HepG2 (cell line): ENCODE results near the gene OAF. TPM values are rescaled to one million over a fixed set of nuclear protein-coding genes. Genes with fewer than 3 reads are reported as not detected.

Source experiments
- ASH2L ChIP-seq: fragments of 300-600, 200-600 bp; sonication (generic); IDR thresholded peaks from 2 replicates; pipeline ENCODE4 v1.7.0; 2017; ENCODE audit warnings: low read depth, mild to moderate bottlenecking, moderate library complexity, mixed read lengths, low read length; ENCODE audit not compliant: insufficient read length
- ATF7 ChIP-seq, 2 experiments: fragments of 450-650 bp in 1 of 2; sonication (generic) in 1 of 2; formaldehyde crosslinking in 1 of 2; IDR thresholded peaks; 2 replicates each; pipeline versions ENCODE4 v1.4.0 to v1.6.1; 2016 to 2020; ENCODE audit warnings: antibody characterized with exemption in 1 of 2, mild to moderate bottlenecking in 1 of 2, missing genetic modification reagents in 1 of 2
- CEBPB ChIP-seq: IDR thresholded peaks from 2 replicates; pipeline ENCODE4 v1.6.1; 2011; ENCODE audit warnings: low read depth, low read length, improper control_type of control experiment, borderline replicate concordance
- CTCF ChIP-seq: sonication (generic); formaldehyde crosslinking; IDR thresholded peaks from 2 replicates; pipeline ENCODE4 v1.5.0; 2020; ENCODE audit warnings: mild to moderate bottlenecking, missing genetic modification reagents, moderate library complexity
- FOXC1 ChIP-seq: sonication (generic); formaldehyde crosslinking; IDR thresholded peaks from 2 replicates; pipeline ENCODE4 v1.8.0; 2022; ENCODE audit warnings: mild to moderate bottlenecking, missing genetic modification reagents, borderline replicate concordance
- HNF4A ChIP-seq: sonication (generic); formaldehyde crosslinking; IDR thresholded peaks from 2 replicates; pipeline ENCODE4 v1.4.0; 2020; ENCODE audit warnings: missing genetic modification reagents
- HOXA3 ChIP-seq: sonication (generic); formaldehyde crosslinking; IDR thresholded peaks from 2 replicates; pipeline ENCODE4 v1.5.0; 2020; ENCODE audit warnings: missing genetic modification reagents
- HOXD1 ChIP-seq: sonication (generic); formaldehyde crosslinking; IDR thresholded peaks from 2 replicates; pipeline ENCODE4 v1.5.0; 2020; ENCODE audit warnings: missing genetic modification reagents
- SRY ChIP-seq: sonication (generic); formaldehyde crosslinking; IDR thresholded peaks from 2 replicates; pipeline ENCODE4 v1.8.0; 2022; ENCODE audit warnings: mild to moderate bottlenecking, missing genetic modification reagents
- ZBTB46 ChIP-seq: sonication (generic); formaldehyde crosslinking; IDR thresholded peaks from 2 replicates; pipeline ENCODE4 v1.4.0; 2020; ENCODE audit warnings: mild to moderate bottlenecking, missing genetic modification reagents, borderline replicate concordance
- ZBTB7B ChIP-seq: sonication (generic); formaldehyde crosslinking; IDR thresholded peaks from 2 replicates; pipeline ENCODE4 v1.4.0; 2020; ENCODE audit warnings: missing genetic modification reagents
- ZFAT ChIP-seq: sonication (generic); formaldehyde crosslinking; conservative IDR thresholded peaks from 2 replicates; pipeline ENCODE4 v1.8.1; 2023; ENCODE audit warnings: missing genetic modification reagents, inconsistent platforms
- ZNF136 ChIP-seq: sonication (generic); formaldehyde crosslinking; IDR thresholded peaks from 2 replicates; pipeline ENCODE4 v1.8.1; 2022; ENCODE audit warnings: low read depth, mild to moderate bottlenecking, moderate library complexity, missing genetic modification reagents
- ZNF225 ChIP-seq: sonication (generic); formaldehyde crosslinking; IDR thresholded peaks from 2 replicates; pipeline ENCODE4 v1.4.0; 2020; ENCODE audit warnings: mild to moderate bottlenecking, missing genetic modification reagents
- ZNF251 ChIP-seq: sonication (generic); formaldehyde crosslinking; IDR thresholded peaks from 2 replicates; pipeline ENCODE4 v1.9.0; 2021; ENCODE audit warnings: mild to moderate bottlenecking, missing genetic modification reagents
- ZNF432 ChIP-seq: sonication (generic); formaldehyde crosslinking; IDR thresholded peaks from 2 replicates; pipeline ENCODE4 v1.5.0; 2020; ENCODE audit warnings: missing genetic modification reagents, mild to moderate bottlenecking, borderline replicate concordance
- ZNF468 ChIP-seq: sonication (generic); formaldehyde crosslinking; IDR thresholded peaks from 2 replicates; pipeline ENCODE4 v1.8.0; 2022; ENCODE audit warnings: mild to moderate bottlenecking, moderate library complexity, missing genetic modification reagents
- ZNF503 ChIP-seq: sonication (generic); formaldehyde crosslinking; IDR thresholded peaks from 2 replicates; pipeline ENCODE4 v1.4.0; 2020; ENCODE audit warnings: missing genetic modification reagents
- ZNF512 ChIP-seq: sonication (generic); formaldehyde crosslinking; IDR thresholded peaks from 2 replicates; pipeline ENCODE4 v1.4.0; 2020; ENCODE audit warnings: mild to moderate bottlenecking, missing genetic modification reagents
- ZNF607 ChIP-seq: sonication (generic); formaldehyde crosslinking; IDR thresholded peaks from 2 replicates; pipeline ENCODE4 v1.5.1; 2020; ENCODE audit warnings: missing genetic modification reagents, mild to moderate bottlenecking, borderline replicate concordance
- ZNF788 ChIP-seq: sonication (generic); formaldehyde crosslinking; IDR thresholded peaks from 2 replicates; pipeline ENCODE4 v1.5.0; 2020; ENCODE audit warnings: mild to moderate bottlenecking, missing genetic modification reagents, borderline replicate concordance
- ZSCAN29 ChIP-seq: sonication (generic); formaldehyde crosslinking; conservative IDR thresholded peaks from 2 replicates; pipeline ENCODE4 v1.4.0; 2020; ENCODE audit warnings: mild to moderate bottlenecking, missing genetic modification reagents
- polyA plus RNA-seq, 8 experiments: library from polyadenylated mRNA; depleted of rRNA in 3 of 8; stranded (reverse) in 7 of 8; unstranded in 1 of 8; fragments of >200 nt; fragmentation: Illumina TruSeq in 4 of 8; extraction: Trizol in 4 of 8; gene quantifications; 2 replicates each; pipeline versions ENCODE4 v1.2.1 to v1.2.3, GENCODE V29; 2011 to 2016; ENCODE audit warnings: low read depth in 4 of 8, missing spikeins in 1 of 8, mixed read lengths in 1 of 8; ENCODE audit not compliant: insufficient read depth in 1 of 8
- total RNA-seq, 5 experiments: library from RNA; depleted of rRNA; stranded (reverse); fragments of >200 nt; fragmentation: Illumina TruSeq; extraction: Trizol; gene quantifications; 2 replicates each; pipeline ENCODE4 v1.2.3, GENCODE V29; 2016; ENCODE audit warnings: low read depth in 1 of 5

OAF gene
- total and polyA plus RNA-seq, 2 of the 13 experiments (the other 11 are each of a cell fraction or from before 2014, with no cell fraction given) = 63.7 to 94.6 TPM

- TF ChIP-seq ZBTB46 = no peak
- TF ChIP-seq ZNF136 (CRISPR knock-in tag) = 0 out of 2 replicates have a peak, but pooled peaks have one; percentile 21
- no peak for TF ChIP-seq ZNF432 (CRISPR knock-in tag)
- TF ChIP-seq FOXC1 (CRISPR knock-in tag) = no peak
- no peak for TF ChIP-seq ATF7 (IDR thresholded peaks at IDR 0.05)
- peak; percentile 60; the same call in 1 of the 2 replicates for TF ChIP-seq ATF7 (CRISPR knock-in tag; IDR thresholded peaks at IDR 0.05)
- TF ChIP-seq HOXA3 (CRISPR knock-in tag) = peak; percentile 53; the same call in 1 of the 2 replicates
- TF ChIP-seq ZNF251 (CRISPR knock-in tag) = no peak
- 0 out of 2 replicates have a peak, but pooled peaks have one; percentile 42 for TF ChIP-seq ZNF225 (CRISPR knock-in tag)
- no peak for TF ChIP-seq ZNF468 (CRISPR knock-in tag)
- no peak for TF ChIP-seq ZNF607 (CRISPR knock-in tag)
- peak; percentile 66 for TF ChIP-seq SRY (CRISPR knock-in tag)
- peak; percentile 75; the same call in 1 of the 2 replicates for TF ChIP-seq HOXD1
- TF ChIP-seq ZSCAN29 = peak; percentile 92
- peak; percentile 87 for TF ChIP-seq HNF4A (CRISPR knock-in tag)
- peak; percentile 50 for TF ChIP-seq ZBTB7B (CRISPR knock-in tag)
- TF ChIP-seq ZNF512 (CRISPR knock-in tag) = no peak
- no peak for TF ChIP-seq CEBPB
- 0 out of 2 replicates have a peak, but pooled peaks have one; percentile 44 for TF ChIP-seq ZNF503 (CRISPR knock-in tag)
- TF ChIP-seq ASH2L = peak; percentile 90
- TF ChIP-seq ZFAT (CRISPR knock-in tag) = no peak
- TF ChIP-seq CTCF (CRISPR knock-in tag) = peak; percentile 26; the same call in 1 of the 2 replicates
- TF ChIP-seq ZNF788 = peak; percentile 81; the same call in 1 of the 2 replicates
Measured at GRCh38 chr11:120184946-120185705, 25.7 kb upstream of the OAF start (continued).
